Erythroblast (primary cell): ENCODE data around the gene LRRC25.

Experiments
- GATA1 ChIP-seq: IDR thresholded peaks from 2 replicates; pipeline ENCODE4 v1.6.1; 2011; ENCODE audit warnings: low read depth, mild to moderate bottlenecking, control low read depth, low read length, moderate library complexity
- POLR2A ChIP-seq: IDR thresholded peaks from 2 replicates; pipeline ENCODE4 v1.6.1; 2011; ENCODE audit warnings: mild to moderate bottlenecking, low read length

GRCh38 chr19:18379803-18380747 is 17.3 kb downstream of the LRRC25 start:
- TF ChIP-seq POLR2A (no peak), GATA1 (no peak)
